Hepatocyte (in vitro differentiated cells): ENCODE measurements around the gene SYNJ2. TPM values are rescaled to one million over a fixed set of nuclear protein-coding genes. Genes with fewer than 3 reads are reported as not detected.
A peak's percentile ranks its signal among the peaks of the same experiment; 100 is the strongest.

Experiments used
- DNase-seq: peaks from one replicate; pipeline ENCODE4 v3.0.0-alpha.2; 2016; ENCODE audit warnings: low spot score
- H2AFZ ChIP-seq: fragments of 200-600 bp; sonication (generic); 2 replicates; pipeline ENCODE4 v1.6.0; 2016; ENCODE audit warnings: antibody characterized with exemption, mild to moderate bottlenecking
- H3K27ac ChIP-seq: fragments of 200-600 bp; sonication (generic); 2 replicates; pipeline ENCODE4 v1.5.1; 2016; ENCODE audit warnings: mild to moderate bottlenecking
- H3K27me3 ChIP-seq: fragments of 200-600 bp; sonication (generic); 2 replicates; pipeline ENCODE4 v1.6.1; 2016
- H3K36me3 ChIP-seq: fragments of 200-600 bp; sonication (generic); replicated peaks from 2 replicates; pipeline ENCODE4 v1.5.1; 2016; ENCODE audit warnings: low read depth; ENCODE audit not compliant: insufficient read depth
- H3K4me1 ChIP-seq: fragments of 200-600 bp; sonication (generic); 2 replicates; pipeline ENCODE4 v1.5.1; 2016; ENCODE audit warnings: mild to moderate bottlenecking, moderate library complexity; ENCODE audit not compliant: insufficient read depth
- H3K4me2 ChIP-seq: fragments of 200-600 bp; sonication (generic); 2 replicates; pipeline ENCODE4 v1.6.0; 2016
- H3K4me3 ChIP-seq: fragments of 200-600 bp; sonication (generic); 2 replicates; pipeline ENCODE4 v1.5.1; 2016; ENCODE audit warnings: mild to moderate bottlenecking
- H3K79me2 ChIP-seq: fragments of 200-600 bp; sonication (generic); 2 replicates; pipeline ENCODE4 v1.6.0; 2017; ENCODE audit warnings: mild to moderate bottlenecking
- H3K9me2 ChIP-seq: fragments of 200-600 bp; sonication (generic); replicated peaks from 2 replicates; pipeline ENCODE4 v1.6.0; 2017; ENCODE audit warnings: mild to moderate bottlenecking; ENCODE audit not compliant: insufficient read depth
- H3K9me3 ChIP-seq: fragments of 200-600 bp; sonication (generic); 2 replicates; pipeline ENCODE4 v1.5.1; 2016; ENCODE audit warnings: low read depth, mild to moderate bottlenecking
- H4K20me1 ChIP-seq: fragments of 200-600 bp; sonication (generic); 2 replicates; pipeline ENCODE4 v1.6.0; 2016; ENCODE audit warnings: mild to moderate bottlenecking; ENCODE audit not compliant: insufficient read depth, poor library complexity, severe bottlenecking
- EZH2 ChIP-seq: fragments of 200-600 bp; sonication (generic); IDR thresholded peaks from 2 replicates; pipeline ENCODE4 v1.6.1; 2016; ENCODE audit warnings: antibody characterized with exemption, mild to moderate bottlenecking, borderline replicate concordance
- EZH2phosphoT487 ChIP-seq: fragments of 200-600 bp; sonication (generic); IDR thresholded peaks from one replicate; pipeline ENCODE4 v1.6.1; 2018; ENCODE audit warnings: antibody characterized with exemption, mild to moderate bottlenecking, low read depth, moderate library complexity; ENCODE audit not compliant: unreplicated experiment, severe bottlenecking
- WGBS: methylation state at CpG from one replicate; pipeline ENCODE4 v1.1.6; 2016; ENCODE audit warnings: low lambda C conversion rate; ENCODE audit errors: missing lambda C conversion rate; 5-methylcytosine and 5-hydroxymethylcytosine counted together
- polyA plus RNA-seq: library from polyadenylated mRNA; unstranded; fragments of >200 nt; fragmentation: Nextera tagmentation; extraction: Ambion mirVana; gene quantifications from 2 replicates; pipeline ENCODE4 v1.2.1, GENCODE V29; 2016
- total RNA-seq: library from RNA; depleted of rRNA; stranded (reverse); fragments of >200 nt; gene quantifications from 2 replicates; pipeline ENCODE4 v1.2.3, GENCODE V29; 2014
- TF ChIP-seq, protein P1 (sequence below): fragments of 200-600 bp; sonication (generic); IDR thresholded peaks from 2 replicates; pipeline ENCODE4 v1.5.1; 2016; ENCODE audit warnings: antibody characterized with exemption, mild to moderate bottlenecking; ENCODE audit not compliant: poor library complexity

SYNJ2 gene
- total and polyA plus RNA-seq, 2 experiments from 2014 or later: 15.4 to 21.4 TPM

DNA sequence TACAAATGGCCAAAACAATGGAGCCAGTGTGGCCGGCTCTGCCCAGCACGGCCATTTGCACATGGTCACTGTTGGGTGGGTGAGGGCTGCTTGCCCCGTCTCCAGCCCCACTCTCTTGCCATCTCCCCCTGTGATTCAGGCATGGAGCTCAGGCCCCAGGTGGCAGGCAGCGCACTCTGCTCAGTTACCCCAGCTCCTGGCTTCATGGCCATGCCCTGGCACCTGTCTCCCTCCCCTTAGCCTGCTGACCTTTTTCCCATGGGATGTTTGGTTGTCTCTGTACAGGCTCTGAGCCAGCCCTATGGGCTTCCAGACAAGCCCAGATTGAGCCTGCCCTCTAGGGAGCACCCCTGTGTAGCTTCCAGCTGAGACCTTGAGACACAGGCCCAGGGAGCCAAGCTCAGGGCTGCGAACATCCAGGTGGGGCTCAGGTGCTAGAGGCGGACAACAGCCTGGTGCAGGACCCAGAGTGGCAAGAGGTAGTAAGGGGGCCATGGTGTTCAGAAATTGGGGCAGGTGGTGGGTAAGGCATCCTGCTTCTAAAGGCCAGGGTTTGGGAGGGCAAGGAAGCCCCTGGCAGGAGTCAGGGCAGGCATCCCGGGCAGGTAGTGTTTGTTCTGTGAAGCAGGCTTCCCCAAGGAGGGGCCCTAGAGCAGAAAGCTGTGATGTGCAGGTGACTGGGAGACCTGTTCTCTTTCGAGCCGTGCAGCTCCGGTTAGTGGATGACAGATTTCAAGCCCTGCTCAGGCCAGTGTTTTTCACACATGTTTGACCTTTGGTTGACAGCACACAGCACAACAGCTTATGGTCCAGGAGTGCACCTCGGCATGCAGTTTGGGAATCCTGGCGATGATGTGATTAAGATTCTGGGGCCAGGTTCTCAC, 17.7 kb downstream of the SYNJ2 start:
- no peaks in the 10 kb centered on the region for H3K27me3 ChIP-seq
- H4K20me1 ChIP-seq: no peaks in the 10 kb centered on the region
- H3K27ac ChIP-seq: no peak overlapping the region
- no peak overlapping the region for H3K4me3 ChIP-seq
- WGBS: 75% methylated on average over 12 of the region's 12 CpGs
- H3K4me1 ChIP-seq: peaks cover 27% of the 10 kb centered on the region
- H3K4me2 ChIP-seq: no peak overlapping the region
- TF ChIP-seq EZH2: no peak
- TF ChIP-seq, protein P1, sequence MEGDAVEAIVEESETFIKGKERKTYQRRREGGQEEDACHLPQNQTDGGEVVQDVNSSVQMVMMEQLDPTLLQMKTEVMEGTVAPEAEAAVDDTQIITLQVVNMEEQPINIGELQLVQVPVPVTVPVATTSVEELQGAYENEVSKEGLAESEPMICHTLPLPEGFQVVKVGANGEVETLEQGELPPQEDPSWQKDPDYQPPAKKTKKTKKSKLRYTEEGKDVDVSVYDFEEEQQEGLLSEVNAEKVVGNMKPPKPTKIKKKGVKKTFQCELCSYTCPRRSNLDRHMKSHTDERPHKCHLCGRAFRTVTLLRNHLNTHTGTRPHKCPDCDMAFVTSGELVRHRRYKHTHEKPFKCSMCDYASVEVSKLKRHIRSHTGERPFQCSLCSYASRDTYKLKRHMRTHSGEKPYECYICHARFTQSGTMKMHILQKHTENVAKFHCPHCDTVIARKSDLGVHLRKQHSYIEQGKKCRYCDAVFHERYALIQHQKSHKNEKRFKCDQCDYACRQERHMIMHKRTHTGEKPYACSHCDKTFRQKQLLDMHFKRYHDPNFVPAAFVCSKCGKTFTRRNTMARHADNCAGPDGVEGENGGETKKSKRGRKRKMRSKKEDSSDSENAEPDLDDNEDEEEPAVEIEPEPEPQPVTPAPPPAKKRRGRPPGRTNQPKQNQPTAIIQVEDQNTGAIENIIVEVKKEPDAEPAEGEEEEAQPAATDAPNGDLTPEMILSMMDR: no peak
- no peak for TF ChIP-seq EZH2phosphoT487
- H2AFZ ChIP-seq: no peak overlapping the region
- peaks cover 74% of the 10 kb centered on the region for H3K79me2 ChIP-seq
- DNase-seq: no peak
- H3K36me3 ChIP-seq: no peaks in the 10 kb centered on the region
- H3K9me2 ChIP-seq: no peaks in the 10 kb centered on the region
- H3K9me3 ChIP-seq: no peaks in the 10 kb centered on the region

DNA sequence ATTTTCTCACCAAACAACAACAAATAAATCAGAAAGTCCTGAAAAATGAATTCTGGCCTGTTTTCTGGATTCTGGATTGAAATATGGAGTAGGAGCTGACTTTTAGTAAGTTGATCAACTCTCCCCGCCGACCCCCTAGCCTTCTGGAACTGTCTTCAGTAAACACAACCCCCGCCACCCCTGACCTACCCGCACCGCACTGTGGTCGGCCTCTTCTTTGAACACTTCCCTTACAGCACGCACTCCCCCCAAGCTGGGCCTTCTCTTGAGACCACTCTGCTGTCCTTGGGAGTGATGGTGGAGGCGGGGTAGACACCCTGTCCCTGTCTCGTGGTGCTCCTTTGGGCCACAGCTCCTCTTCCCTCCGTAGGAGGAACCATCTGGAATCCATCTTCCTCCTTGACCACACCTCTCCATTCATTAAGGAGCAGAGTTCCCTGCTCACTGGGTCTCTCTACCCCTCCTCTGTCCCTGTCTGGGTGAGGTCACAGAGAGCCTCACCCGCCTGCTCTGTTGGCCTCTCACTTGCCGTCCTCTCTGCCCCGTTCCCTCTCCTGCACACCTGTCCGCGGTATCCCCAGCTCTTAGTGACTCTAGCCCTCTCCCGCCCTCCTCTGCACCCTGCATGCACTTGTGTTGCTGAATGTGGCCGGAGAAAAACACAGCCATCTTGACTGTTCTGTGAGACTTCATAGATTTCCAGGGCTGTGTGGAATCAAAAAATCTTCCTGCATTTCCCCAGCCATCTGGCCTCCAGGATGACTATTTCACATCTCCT, 19.1 kb downstream of the SYNJ2 start:
- DNase-seq: no peak
- H3K79me2 ChIP-seq: peaks cover 65% of the 10 kb centered on the region
- H3K9me3 ChIP-seq: no peaks in the 10 kb centered on the region
- H3K4me3 ChIP-seq: no peak overlapping the region
- H3K36me3 ChIP-seq: no peaks in the 10 kb centered on the region
- no peak overlapping the region for H2AFZ ChIP-seq
- peak overlapping the region; percentile 16 for H3K27ac ChIP-seq
- 91% methylated on average over 16 of the region's 17 CpGs for WGBS
- H4K20me1 ChIP-seq: no peaks in the 10 kb centered on the region
- H3K9me2 ChIP-seq: no peaks in the 10 kb centered on the region
- H3K4me2 ChIP-seq: no peak overlapping the region
- TF ChIP-seq EZH2phosphoT487 (no peak), EZH2 (no peak)
- TF ChIP-seq, protein P1: no peak
- peaks cover 23% of the 10 kb centered on the region for H3K4me1 ChIP-seq
- H3K27me3 ChIP-seq: no peaks in the 10 kb centered on the region

DNA sequence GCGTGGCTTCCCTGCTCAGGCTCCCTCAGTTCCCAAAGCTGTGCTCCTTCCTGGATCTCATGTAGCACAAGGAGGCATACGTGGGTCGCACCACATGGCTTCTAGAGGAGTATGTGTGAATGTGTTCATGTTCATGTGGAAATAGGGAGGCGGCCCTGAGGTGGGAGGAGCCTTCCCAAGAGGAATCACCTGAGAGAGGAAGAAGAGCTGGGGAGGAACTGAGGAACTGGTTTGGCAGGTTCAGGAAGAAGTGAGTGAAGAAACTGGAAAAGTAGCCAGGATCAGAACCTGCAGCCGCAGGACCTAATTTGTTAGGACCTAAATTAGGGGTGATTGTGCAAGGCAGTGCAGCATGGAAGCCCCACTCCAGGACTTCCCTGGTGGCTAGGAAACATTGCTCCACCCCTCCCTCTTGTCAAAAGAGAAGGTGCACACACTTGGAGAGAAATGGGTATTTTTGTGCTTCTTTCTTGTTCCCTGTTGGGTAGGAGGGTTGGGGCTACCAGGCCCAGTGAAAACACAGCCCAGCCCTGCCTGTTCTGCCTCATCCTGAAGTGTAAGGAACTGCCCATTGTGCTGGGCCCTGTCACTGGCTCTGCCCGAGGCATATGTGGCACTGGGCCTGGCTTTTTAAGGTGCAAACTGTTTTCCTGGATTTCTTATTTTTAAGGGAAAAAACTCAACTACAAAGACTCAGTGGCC, 20.7 kb downstream of the SYNJ2 start:
- peaks cover 23% of the 10 kb centered on the region for H3K4me1 ChIP-seq
- H2AFZ ChIP-seq: no peak overlapping the region
- H3K27ac ChIP-seq: peak overlapping the region; percentile 74
- peak overlapping the region; percentile 37 for H3K4me2 ChIP-seq
- H3K9me3 ChIP-seq: no peaks in the 10 kb centered on the region
- H3K9me2 ChIP-seq: no peaks in the 10 kb centered on the region
- H4K20me1 ChIP-seq: no peaks in the 10 kb centered on the region
- TF ChIP-seq EZH2 (no peak), EZH2phosphoT487 (no peak)
- TF ChIP-seq, protein P1: no peak
- H3K36me3 ChIP-seq: no peaks in the 10 kb centered on the region
- DNase-seq: peak; percentile 43
- peaks cover 66% of the 10 kb centered on the region for H3K79me2 ChIP-seq
- WGBS: 82% methylated on average over 6 of the region's 6 CpGs
- no peak overlapping the region for H3K4me3 ChIP-seq
- no peaks in the 10 kb centered on the region for H3K27me3 ChIP-seq
